HG02852 (cell line): Measurements from ENCODE around the gene C19orf67.
"Not testable (repeated sequence)": the region's sequence is repeated elsewhere in the genome, so short reads cannot be mapped to it uniquely, and the experiment has no call there.

Experiments used
- ATAC-seq: cut with Tn5 transposase; IDR thresholded peaks from one replicate; pipeline ENCODE4 v1.9.1; 2021; ENCODE audit warnings: mild to moderate bottlenecking, moderate library complexity; ENCODE audit not compliant: unreplicated experiment

The C19orf67 gene

DNA sequence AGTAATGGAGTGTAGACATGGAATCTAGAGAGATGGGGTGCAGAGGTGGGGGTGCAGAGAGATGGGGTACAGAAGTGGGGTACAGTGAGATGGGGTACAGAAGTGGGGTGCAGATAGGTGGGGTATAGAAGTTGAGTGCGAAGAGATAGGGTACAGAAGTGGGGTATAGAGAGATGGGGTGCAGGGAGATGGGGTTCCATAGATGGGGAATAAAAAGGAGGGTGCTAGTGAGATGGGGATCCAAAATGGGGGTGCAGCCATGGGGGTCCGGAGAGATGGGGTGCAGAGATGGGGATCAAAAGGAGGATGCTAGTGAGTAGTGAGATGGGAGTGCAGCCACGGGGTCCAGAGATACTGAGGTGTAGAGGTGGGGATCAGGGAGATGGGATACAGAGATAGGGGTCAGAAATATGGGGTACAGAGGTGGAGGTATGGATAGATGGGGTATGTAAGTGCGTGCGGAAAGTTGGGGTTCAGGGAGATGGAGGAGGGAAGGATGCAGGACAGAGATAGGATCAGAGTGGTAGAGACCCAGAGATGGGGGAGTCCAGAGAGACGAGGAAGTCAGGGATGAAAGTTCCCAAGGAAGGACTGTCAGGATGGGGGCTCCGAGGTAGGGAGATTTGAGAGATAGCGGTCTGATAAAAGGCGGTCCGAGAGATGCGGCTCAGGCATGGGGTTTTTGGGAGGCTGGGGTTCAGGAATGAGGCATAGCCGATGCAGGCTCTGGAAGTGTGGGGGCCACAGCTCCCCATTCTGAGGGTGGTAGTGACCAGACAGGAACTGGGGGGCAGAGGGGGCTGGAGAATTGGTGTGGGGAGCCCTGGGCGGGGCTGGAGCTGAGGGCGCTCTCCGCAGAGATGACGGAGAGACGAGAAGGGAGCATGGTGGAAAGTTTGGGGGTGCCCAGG, 27.1 kb downstream of the C19orf67 start:
- no peak for ATAC-seq

DNA sequence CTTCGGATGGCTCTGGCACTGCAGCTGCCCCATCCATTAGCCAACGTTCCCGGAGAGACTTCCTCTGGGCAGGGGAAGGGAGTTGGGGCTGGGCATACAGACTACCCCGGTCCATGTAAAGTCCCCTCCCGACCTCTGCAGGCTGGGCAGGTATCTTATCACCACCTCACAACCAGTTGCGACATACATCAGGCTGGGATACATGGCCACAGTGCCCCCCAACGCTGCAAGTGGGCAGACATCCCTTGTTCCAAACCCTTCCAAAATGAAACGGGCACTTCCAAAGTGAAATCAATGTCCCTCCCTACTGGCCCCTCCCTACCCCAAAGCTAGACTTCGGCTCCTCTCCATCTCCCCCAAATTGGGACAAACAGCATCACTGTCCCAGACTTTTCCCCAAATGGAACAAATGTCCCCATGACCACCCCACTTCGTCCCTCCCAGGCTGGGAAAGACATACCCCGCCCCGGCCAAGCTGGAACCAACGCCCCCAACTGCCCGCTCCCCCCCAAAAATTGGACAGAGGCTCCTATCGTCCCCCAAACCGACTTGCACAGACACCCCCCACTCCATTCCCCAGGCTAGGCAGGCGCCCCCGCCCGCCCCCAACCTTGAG, 28.7 kb downstream of the C19orf67 start:
- no peak for ATAC-seq

DNA sequence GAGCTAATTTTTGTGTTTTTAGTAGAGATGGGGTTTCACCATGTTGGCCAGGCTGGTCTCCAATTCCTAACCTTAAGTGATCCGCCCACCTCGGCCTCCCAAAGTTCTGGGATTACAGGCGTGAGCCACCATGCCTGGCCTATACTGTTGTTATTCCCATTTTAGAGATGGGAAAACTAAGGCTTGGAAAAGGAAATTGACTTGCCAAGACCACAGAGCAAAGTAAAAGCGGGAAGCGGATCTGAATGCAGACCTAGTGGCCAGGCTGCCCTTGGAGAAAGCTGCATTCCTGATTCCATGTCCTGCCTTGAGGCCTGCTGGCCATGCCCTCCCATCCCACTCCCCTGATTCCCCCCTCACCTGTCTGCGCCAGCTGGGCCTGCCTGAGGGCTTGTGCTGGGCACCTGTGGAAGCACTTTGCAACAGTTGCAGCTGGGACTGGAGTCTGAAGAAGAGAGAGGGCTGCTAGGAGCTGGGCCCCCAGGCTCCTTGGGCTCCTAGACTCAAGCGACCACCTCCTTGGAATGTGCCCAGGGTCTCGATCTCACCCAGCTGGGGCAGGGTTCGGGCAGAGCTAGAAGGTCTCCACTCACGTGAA, 29.4 kb downstream of the C19orf67 start:
- ATAC-seq, result no peak

DNA sequence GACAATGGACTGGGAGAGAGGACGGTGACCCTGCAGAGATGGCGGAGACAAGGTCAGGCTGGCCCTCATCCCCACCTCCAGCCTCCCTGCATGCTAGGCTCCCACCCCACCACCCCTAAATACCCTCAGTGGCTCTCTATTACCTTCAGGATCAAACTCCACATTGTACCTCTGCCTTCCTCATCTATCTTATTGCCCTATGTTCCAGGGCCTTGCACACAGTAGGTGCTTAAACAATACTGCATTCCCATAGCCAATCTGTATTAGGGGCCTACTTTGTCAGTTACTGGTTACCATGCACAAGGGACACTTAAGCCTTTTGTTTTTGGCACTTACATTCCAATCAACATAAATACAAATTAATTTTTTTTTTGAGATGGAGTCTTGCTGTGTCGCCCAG, 30.2 kb downstream of the C19orf67 start:
- no peak for ATAC-seq

DNA sequence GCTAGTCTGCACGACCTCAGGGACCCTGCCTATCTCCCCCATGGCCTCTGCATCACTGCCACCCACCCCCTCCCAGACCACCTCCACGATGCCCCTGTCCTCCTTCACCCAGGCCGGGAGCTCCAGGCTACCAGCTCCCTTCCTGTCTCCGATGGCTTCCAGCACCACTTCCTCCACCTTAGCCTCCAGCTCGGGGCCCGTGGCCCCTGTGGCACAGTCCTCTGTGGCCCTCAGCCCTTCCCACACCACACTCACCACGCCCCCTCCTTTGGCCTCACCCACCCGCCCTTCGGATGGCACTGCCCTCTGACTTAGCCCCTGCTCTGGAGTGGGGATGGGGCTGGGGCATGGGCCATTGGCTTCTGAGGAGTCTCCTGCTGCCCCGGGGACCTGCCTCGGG, 30.9 kb downstream of the C19orf67 start:
- ATAC-seq, result no peak

DNA sequence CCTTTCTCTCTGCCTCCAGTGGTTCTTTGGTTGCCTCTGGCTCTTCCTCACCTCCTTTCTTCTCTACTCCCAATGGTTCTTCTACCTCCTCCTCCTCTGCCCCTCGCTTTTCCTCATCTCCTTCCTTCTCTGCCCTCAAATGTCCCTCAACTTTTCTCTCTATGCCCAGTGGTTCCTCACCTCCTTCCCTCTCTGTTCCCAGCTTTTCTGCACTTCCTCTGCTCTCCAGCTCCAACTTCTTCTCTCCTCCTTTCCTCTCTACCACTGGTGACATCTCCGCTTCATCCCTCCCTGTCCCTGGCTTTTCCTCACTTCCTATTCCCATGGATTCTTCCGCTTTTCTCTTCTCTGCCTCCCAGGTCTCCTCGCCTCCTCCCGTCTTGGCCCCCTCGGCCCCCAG, 31.5 kb downstream of the C19orf67 start:
- no peak for ATAC-seq

DNA sequence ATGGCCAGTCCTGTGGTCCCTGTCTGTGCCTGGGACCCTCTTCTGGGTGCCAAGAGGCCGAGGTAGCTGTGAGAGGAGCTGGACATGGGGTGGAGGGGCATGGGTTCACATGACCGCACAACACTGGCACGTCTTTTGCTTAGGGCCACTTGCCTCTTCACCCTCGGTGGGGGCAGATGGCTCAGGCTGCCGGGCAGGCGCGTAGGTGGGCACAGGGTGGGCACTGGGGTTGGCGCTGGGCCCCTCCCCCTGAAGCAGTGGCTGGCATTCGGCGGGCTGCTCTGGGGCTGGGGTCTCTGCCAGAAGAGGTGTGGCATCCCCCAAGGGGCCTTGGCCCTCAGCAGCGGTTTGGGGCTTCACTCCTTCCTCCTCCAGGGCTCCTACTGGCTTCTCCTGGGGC, 32.1 kb downstream of the C19orf67 start:
- no peak for ATAC-seq

DNA sequence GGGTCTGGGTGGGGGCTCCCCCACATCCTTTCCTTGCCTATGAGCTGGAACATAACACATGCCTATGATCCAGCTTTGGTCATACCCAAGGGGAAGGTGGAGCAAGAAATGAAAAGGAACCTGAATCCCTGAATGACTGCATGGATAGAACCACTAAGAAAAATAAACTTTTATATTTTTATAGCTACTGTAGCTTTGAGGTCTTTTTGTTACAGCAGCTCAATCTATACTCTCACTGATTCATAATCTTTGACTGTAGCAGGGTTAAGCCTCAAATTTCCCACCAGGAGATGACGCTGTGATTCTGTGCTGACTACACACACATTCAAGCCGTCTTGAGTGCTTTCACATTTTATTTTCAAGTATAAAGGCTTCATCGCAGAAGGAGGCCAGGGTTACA, 32.6 kb downstream of the C19orf67 start:
- no peak for ATAC-seq

DNA sequence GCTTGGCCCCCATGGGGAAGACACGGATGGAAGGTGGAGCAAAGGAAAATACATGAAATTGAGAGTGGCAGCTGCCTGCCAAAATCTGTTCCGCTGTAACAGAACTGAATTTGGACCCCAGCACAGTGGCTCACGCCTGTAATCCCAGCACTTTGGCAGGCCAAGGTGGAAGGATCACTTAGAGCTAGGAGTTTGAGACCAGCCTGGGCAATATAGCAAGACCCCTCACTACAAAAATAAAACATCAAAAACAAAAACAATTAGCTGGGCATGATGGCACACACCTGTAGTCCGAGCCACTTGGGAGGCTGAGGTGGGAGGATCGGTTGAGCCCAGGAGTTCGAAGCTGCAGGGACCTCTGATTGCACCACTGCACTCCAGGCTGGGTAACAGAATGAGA, 33.1 kb downstream of the C19orf67 start:
- ATAC-seq, result no peak

DNA sequence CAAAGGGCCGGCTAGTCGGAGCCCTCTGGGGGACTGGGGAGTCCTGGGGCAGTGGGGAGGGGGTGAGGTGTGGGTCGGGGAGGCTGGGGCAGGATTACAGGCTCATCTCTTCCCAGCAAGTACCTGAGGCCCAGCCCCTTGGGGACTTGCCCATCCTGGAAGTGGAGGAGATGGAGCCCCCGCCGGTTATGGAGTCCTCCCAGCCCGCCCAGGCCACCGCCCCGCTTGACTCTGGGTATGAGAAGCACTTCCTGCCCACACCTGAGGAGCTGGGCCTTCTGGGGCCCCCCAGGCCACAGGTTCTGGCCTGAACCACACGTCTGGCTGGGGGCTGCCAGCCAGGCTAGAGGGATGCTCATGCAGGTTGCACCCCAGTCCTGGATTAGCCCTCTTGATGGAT, 33.6 kb downstream of the C19orf67 start:
- ATAC-seq, result no peak

DNA sequence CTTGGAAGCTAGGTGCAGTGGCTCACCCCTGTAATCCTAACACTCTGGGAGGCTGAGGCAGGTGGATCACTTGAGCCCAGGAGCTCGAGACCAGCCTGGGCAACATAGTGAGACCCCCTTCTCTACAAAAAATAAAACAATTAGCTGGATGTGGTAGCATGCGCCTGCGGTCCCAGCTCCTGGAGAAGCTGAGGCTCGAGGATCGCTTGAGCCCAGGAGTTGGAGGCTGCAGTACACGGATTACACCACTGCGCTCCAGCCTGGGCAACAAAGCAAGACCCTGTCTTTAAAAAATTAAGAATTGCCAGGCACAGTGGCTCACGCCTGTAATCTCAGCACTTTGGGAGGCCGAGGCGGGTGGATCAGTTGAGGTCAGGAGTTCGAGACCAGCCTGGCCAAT, 34.6 kb downstream of the C19orf67 start:
- ATAC-seq, result not testable (repeated sequence)

DNA sequence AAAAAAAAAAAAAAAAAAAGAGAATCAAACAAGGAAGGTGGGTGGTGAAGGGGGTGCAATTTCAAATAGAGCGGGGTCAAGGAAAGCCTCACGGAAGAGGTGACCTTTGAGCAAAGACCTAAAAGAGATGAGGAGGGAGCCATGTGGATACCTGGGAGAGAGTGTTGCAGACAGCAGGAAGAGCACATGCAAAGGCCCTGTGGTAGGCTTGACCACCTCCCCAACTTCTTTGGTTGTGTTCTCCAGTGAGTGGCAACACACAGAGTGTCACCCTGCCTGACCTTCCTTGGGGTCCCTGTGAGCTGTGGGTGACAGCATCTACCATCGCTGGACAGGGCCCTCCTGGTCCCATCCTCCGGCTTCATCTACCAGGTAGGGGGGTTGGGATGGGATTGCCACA, 35.1 kb downstream of the C19orf67 start:
- ATAC-seq, result no peak

DNA sequence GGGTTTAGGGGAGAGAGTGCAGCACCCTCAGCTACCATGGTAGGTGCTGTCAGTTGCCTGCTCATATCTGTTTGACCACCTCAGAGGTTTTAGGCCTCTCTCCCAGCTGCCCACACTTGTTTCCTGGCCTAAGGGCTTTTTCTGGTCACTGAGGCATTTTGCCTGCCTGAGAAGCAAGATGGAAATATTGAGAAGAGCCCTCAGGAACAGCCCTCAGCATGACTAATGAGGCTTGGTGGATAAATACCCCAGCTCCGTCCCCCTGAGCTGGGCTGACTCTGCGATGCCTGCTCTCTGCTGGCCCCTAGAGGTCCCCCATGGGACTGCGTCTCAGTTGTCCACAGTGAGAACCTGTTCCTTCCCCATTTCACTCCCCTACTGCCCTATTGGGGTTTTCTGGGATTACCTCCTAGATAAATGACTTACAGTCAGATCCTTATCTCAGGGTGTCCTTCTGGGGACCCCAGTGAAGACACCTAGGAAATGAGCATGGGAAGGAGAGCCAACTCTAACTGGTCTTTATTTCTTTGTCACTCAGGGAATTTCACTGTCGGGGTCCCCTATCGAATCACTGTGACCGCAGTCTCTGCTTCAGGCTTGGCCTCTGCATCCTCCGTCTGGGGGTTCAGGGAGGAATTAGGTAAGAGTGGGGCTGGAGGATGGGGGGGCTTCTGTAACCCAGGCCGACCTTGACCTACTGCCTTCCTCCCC, 37.0 kb downstream of the C19orf67 start:
- ATAC-seq, result no peak

DNA sequence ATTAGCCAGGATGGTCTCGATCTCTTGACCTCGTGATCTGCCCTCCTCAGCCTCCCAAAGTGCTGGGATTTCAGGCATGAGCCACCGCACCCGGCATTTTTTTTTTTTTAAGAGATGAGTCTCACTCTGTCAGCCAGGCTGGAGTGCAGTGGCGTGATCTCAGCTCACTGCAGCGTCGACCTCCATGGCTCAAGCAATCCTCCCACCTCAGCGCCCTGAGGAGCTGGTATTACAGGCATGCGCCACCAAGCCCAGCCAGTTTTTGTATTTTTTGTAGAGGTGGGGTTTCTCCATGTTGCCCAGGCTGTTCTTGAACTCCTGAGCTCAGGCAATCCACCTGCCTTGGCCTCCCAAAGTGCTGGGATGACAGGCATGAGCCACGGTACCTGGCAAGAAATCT, 37.7 kb downstream of the C19orf67 start:
- not testable (repeated sequence) for ATAC-seq

DNA sequence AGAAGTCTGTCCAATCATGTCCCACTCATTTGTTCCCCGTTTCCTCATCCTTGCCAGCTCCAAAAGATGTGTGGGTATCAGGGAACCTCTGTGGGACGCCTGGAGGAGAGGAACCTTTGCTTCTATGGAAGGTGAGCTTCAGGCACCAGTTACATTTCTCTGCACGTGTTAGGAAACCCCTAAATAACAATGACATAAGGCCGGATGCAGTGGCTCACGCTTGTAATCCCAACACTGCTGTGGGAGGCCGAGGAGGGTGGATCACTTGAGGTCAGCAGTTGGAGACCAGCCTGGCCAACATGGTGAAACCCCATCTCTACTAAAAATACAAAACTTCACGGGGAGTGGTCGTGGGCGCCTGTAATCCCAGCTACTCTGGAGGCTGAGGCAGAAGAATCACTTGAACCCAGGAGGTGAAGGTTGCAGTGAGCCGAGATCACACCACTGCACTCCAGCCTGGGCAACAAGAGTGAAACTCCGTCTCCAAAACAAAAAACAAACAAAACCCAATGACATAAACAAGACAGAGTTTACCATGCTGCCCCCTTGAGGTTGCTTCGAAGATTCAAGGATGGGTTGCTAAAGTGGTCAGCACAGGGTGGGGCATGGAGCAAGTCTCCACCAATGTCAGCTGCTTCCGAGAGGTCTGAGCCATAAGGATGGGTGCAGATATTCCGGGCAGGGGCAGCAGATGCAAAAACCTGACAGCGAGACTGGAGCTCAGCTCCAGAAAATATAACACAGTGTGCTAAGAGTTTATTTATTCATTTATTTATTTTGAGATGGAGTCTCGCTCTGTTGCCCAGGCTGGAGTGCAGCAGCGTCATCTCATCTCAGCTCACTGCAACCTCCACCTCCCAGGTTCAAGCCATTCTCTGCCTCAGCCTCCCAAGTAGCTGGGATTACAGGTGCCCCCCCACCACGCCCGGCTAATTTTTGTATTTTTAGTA, 42.6 kb downstream of the C19orf67 start:
- not testable (repeated sequence) for ATAC-seq

DNA sequence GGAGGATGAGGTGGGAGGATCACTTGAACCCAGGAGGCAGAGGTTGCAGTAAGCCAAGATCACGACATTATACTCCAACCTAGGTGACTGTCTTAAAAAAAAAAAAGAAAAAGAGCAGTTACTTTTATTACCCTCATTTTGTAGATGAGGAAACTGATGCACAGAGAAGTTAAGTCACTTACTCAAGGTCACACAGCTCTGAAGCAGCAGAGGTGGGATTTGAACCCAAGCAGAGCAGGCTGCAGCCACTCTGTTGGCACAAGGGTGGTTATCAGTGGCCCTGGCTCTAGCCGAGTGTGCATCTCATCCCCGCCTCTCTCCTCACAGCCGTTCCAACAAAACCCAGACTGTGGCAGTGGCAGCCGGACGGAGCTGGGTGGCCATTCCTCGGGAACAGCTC, 46.4 kb downstream of the C19orf67 start:
- ATAC-seq, result no peak

DNA sequence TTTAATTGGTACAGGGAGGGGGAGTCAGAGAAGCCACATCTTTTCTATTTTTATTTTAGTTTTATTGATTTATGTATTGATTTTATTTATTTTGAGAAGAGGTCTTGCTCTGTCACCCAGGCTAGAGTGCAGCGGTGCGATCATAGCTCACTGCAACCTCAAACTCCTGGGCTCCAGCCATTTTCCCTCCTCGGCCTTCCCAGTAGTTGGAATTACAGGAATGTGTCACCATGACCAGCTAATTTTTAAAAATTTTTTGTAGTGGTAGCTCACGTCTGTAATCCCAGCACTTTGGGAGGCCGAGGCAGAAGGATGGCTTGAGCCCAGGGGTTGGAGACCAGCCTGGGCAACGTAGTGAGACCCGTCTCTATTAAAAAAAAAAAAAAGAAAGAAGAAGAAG, 49.9 kb downstream of the C19orf67 start:
- no peak for ATAC-seq

DNA sequence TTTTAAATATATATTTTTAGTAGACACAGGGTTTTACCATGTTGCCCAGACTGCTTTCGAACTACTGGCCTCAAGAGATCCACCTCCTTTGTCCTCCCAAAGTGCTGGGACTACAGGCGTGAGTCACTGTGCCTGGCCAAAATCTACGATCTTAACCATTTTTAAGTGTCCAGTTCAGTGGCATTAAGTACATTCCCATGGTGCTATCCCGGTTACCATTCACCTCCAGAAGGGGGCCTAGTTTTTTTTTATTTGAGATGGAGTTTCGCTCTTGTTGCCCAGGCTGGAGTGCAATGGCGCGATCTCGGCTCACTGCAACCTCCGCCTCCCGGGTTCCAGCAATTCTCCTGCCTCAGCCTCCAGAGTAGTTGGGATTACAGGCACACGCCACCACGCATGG, 50.4 kb downstream of the C19orf67 start:
- not testable (repeated sequence) for ATAC-seq

DNA sequence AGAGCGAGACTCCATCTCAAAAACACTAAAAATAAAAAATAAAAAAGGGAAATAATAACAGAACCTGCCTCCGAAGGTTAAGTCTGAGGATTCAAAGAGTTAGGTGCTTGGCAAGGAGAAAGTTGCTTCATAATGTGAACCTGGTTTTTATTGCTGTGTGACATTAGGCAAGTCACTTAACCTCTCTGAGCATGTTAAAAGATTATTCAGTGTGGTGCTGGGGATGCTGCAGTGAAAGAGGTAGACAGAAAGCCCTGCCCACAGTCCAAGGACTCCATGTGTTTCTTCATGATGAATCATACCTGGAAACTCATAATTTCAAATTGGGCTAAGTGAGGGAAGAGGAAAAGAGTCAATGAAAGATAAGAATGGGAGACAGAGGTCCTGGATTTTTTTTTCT, 51.6 kb downstream of the C19orf67 start:
- ATAC-seq, result no peak

DNA sequence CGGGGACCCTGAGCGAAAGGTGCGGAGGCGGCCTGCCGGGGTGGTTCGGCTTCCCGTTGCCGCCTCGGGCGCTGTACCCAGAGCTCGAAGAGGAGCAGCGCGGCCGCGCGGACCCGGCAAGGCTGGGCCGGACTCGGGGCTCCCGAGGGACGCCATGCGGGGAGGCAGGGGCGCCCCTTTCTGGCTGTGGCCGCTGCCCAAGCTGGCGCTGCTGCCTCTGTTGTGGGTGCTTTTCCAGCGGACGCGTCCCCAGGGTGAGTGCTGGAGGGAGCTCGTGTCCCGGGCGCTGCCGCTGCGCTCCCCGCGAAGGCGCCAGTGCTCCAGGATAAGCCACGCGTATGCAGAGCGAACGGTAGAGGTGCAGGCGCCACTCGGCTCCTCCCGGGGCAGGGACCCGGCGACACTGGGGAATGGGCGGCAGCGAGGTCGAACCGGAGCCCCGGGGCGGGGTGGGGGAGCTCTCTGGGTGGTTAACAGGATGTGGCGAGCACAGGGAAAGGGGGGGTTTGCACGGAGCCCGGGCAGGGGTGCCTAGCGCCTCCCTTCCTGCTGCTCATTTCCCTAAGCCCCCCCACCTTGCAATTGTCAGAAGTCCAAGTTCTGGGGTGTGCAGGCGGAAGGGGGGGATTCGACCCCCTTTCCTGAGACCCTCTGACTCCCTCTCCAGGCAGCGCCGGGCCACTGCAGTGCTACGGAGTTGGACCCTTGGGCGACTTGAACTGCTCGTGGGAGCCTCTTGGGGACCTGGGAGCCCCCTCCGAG, 53.7 kb downstream of the C19orf67 start, which contains the start of gene IL27RA:
Gene IL27RA (plus strand): TSS at position 44 of the 762 bp plus-strand sequence. CDS start 111 bp downstream, at position 155.
- ATAC-seq, result peak; percentile 67
